Cardiac muscle cell (in vitro differentiated cells and primary cell): ENCODE measurements around the gene ABR. TPM values are rescaled to one million over a fixed set of nuclear protein-coding genes. Genes with fewer than 3 reads are reported as not detected.
"Not testable (repeated sequence)": the region's sequence is repeated elsewhere in the genome, so short reads cannot be mapped to it uniquely, and the experiment has no call there.

Experiments used
- DNase-seq, 2 donors: peaks; one replicate each; pipeline versions ENCODE4 v3.0.0 to v3.0.0-alpha.2; 2010 to 2017; ENCODE audit warnings: low read depth in 1 of 2, low spot score in 1 of 2
- H3K27ac ChIP-seq: fragments of 200-600 bp; sonication (generic); 2 replicates; pipeline ENCODE4 v1.5.1; 2016
- H3K27me3 ChIP-seq: fragments of 200-600 bp; sonication (generic); 2 replicates; pipeline ENCODE4 v1.6.0; 2016; ENCODE audit warnings: control low read depth
- H3K36me3 ChIP-seq: fragments of 200-600 bp; sonication (generic); 2 replicates; pipeline ENCODE4 v1.5.1; 2016; ENCODE audit warnings: control low read depth
- H3K4me1 ChIP-seq: fragments of 200-600 bp; sonication (generic); 2 replicates; pipeline ENCODE4 v1.8.1; 2017; ENCODE audit warnings: low read depth, mild to moderate bottlenecking, mixed run types
- H3K4me3 ChIP-seq: fragments of 200-600 bp; sonication (generic); 2 replicates; pipeline ENCODE4 v1.5.1; 2016; ENCODE audit warnings: mild to moderate bottlenecking
- H3K9me3 ChIP-seq: fragments of 200-600 bp; sonication (generic); 2 replicates; pipeline ENCODE4 v1.5.1; 2017; ENCODE audit warnings: low read depth, mild to moderate bottlenecking, control low read depth
- polyA plus RNA-seq: library from polyadenylated mRNA; unstranded; fragments of >200 nt; fragmentation: Nextera tagmentation; extraction: Ambion mirVana; gene quantifications from 2 replicates; pipeline ENCODE4 v1.2.1, GENCODE V29; 2016
- total RNA-seq: library from RNA; depleted of rRNA; stranded (reverse); fragments of >200 nt; gene quantifications from 2 replicates; pipeline ENCODE4 v1.2.3, GENCODE V29; 2016
- TF ChIP-seq, protein P1 (sequence below): IDR thresholded peaks from 2 replicates; pipeline ENCODE4 v1.5.1; 2012; ENCODE audit warnings: low read depth, mild to moderate bottlenecking, low read length

ABR gene
- total and polyA plus RNA-seq, 2 experiments from 2014 or later: 23.5 to 67.5 TPM

GRCh38 chr17:1047177-1047878 lies 132.5 kb downstream of the ABR start:
- peak; percentile 12 to 37 for DNase-seq

GRCh38 chr17:1045456-1045855 lies 134.3 kb downstream of the ABR start:
- H3K4me1 ChIP-seq: peaks cover 17% of the 10 kb centered on the region
- DNase-seq: no peak
- no peaks in the 10 kb centered on the region for H3K27me3 ChIP-seq
- H3K27ac ChIP-seq: no peak overlapping the region
- H3K4me3 ChIP-seq: no peak overlapping the region
- no peaks in the 10 kb centered on the region for H3K9me3 ChIP-seq
- H3K36me3 ChIP-seq: peaks cover 2% of the 10 kb centered on the region
- TF ChIP-seq, protein P1, sequence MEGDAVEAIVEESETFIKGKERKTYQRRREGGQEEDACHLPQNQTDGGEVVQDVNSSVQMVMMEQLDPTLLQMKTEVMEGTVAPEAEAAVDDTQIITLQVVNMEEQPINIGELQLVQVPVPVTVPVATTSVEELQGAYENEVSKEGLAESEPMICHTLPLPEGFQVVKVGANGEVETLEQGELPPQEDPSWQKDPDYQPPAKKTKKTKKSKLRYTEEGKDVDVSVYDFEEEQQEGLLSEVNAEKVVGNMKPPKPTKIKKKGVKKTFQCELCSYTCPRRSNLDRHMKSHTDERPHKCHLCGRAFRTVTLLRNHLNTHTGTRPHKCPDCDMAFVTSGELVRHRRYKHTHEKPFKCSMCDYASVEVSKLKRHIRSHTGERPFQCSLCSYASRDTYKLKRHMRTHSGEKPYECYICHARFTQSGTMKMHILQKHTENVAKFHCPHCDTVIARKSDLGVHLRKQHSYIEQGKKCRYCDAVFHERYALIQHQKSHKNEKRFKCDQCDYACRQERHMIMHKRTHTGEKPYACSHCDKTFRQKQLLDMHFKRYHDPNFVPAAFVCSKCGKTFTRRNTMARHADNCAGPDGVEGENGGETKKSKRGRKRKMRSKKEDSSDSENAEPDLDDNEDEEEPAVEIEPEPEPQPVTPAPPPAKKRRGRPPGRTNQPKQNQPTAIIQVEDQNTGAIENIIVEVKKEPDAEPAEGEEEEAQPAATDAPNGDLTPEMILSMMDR: no peak

More at GRCh38 chr17:1047177-1047878, 132.5 kb downstream of the ABR start:
- TF ChIP-seq, protein P1: no peak
- Histone ChIP-seq H3K27me3 (no peaks in the 10 kb centered on the region), H3K4me1 (peaks cover 17% of the 10 kb centered on the region), H3K9me3 (no peaks in the 10 kb centered on the region), H3K4me3 (no peak overlapping the region), H3K36me3 (peaks cover 2% of the 10 kb centered on the region), H3K27ac (peak overlapping the region; percentile 90)

GRCh38 chr17:1044387-1045009 lies 135.3 kb downstream of the ABR start:
- H3K27me3 ChIP-seq, DNase-seq, H3K4me3 ChIP-seq, H3K9me3 ChIP-seq, H3K36me3 ChIP-seq: not testable (repeated sequence)
- peaks cover 17% of the 10 kb centered on the region for H3K4me1 ChIP-seq
- H3K27ac ChIP-seq: peak overlapping the region; percentile 84

- no peaks in the 10 kb centered on the region for H3K36me3 ChIP-seq
- no peaks in the 10 kb centered on the region for H3K27me3 ChIP-seq
- no peaks in the 10 kb centered on the region for H3K9me3 ChIP-seq
- H3K4me1 ChIP-seq: peaks cover 17% of the 10 kb centered on the region
- TF ChIP-seq, protein P1: no peak
- peak overlapping the region; percentile 84 for H3K27ac ChIP-seq
- DNase-seq: peak; percentile 68 to 81
- no peak overlapping the region for H3K4me3 ChIP-seq
Observed at GRCh38 chr17:1043601-1044251, 136.1 kb downstream of the ABR start.

DNA sequence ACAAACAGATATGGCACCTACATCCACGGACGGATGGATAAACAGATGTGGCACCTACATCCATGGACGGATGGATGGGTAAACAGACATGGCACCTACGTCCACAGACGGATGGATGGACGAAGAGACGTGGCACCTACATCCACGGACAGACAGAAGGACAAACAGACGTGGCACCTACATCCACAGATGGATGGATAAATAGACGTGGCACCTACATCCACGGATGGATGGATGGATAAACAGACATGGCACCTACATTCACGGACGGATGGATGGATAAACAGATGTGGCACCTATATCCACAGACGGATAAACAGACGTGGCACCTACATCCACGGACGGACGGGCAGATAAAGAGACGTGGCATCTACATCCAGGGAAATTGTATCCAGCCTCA lies 137.3 kb downstream of the ABR start:
- no peak overlapping the region for H3K4me3 ChIP-seq
- H3K9me3 ChIP-seq: no peaks in the 10 kb centered on the region
- TF ChIP-seq, protein P1: no peak
- no peaks in the 10 kb centered on the region for H3K27me3 ChIP-seq
- H3K27ac ChIP-seq: no peak overlapping the region
- H3K4me1 ChIP-seq: peaks cover 17% of the 10 kb centered on the region
- DNase-seq: no peak
- H3K36me3 ChIP-seq: no peaks in the 10 kb centered on the region

- Histone ChIP-seq H3K36me3 (no peaks in the 10 kb centered on the region), H3K27ac (no peak overlapping the region), H3K4me3 (no peak overlapping the region), H3K4me1 (peaks cover 10% of the 10 kb centered on the region), H3K9me3 (no peaks in the 10 kb centered on the region), H3K27me3 (no peaks in the 10 kb centered on the region)
- no peak for DNase-seq
- TF ChIP-seq, protein P1: no peak
Observed at GRCh38 chr17:1041746-1042145, 138.0 kb downstream of the ABR start.
